Smooth muscle cell of the pulmonary artery (primary cell): ENCODE results near the gene KAZALD1. TPM values are rescaled to one million over a fixed set of nuclear protein-coding genes. Genes with fewer than 3 reads are reported as not detected.

ENCODE experiments used
- total RNA-seq: library from RNA; depleted of rRNA; stranded (reverse); fragments of >200 nt; gene quantifications from 2 replicates; pipeline ENCODE4 v1.2.3, GENCODE V29; 2014

Gene KAZALD1
- 26.8 and 29.1 TPM in 2 replicates for total RNA-seq

GRCh38 chr10:101061624-101062231 is at the start of gene KAZALD1:
TSS of gene KAZALD1 (plus strand) at chr10:101061989. CDS start at chr10:101062593, 604 bp downstream.

GRCh38 chr10:101031128-101031795 is 30.5 kb upstream of the KAZALD1 start, which contains the start of the genes PDZD7 and SFXN3:
TSS of gene PDZD7 (minus strand) at chr10:101031129. CDS start at chr10:101030219, 910 bp downstream.
TSS of gene SFXN3 (plus strand) at chr10:101031234. CDS start at chr10:101034695, 3,461 bp downstream.

Other genes starting within 250 kb of the KAZALD1 start
- 24.4 and 27.2 TPM in 2 replicates for gene SLF2, start 149.0 kb upstream of the KAZALD1 start, total RNA-seq
- gene SEMA4G, start 92.5 kb upstream of the KAZALD1 start, total RNA-seq, result 2.2 and 3.0 TPM in 2 replicates
- gene MRPL43, start 74.5 kb upstream of the KAZALD1 start, total RNA-seq, result 51.2 and 52.2 TPM in 2 replicates
- 5.6 and 11.8 TPM in 2 replicates for gene TWNK, start 74.4 kb upstream of the KAZALD1 start, total RNA-seq
- gene LZTS2, start 62.2 kb upstream of the KAZALD1 start, total RNA-seq, result 129 and 152 TPM in 2 replicates
- 2.8 and 5.5 TPM in 2 replicates for gene PDZD7, start 30.9 kb upstream of the KAZALD1 start, total RNA-seq
- gene SFXN3, start 30.8 kb upstream of the KAZALD1 start, total RNA-seq, result 97.7 and 107 TPM in 2 replicates
- gene TLX1, start 69.3 kb downstream of the KAZALD1 start, total RNA-seq, result not detected in 2 replicates
- not detected in 2 replicates for gene LBX1, start 167.5 kb downstream of the KAZALD1 start, total RNA-seq